Cardiac fibroblast (primary cell): ENCODE data around the gene BAG5.
A peak's percentile ranks its signal among the peaks of the same experiment; 100 is the strongest.
"Not testable (repeated sequence)": the region's sequence is repeated elsewhere in the genome, so short reads cannot be mapped to it uniquely, and the experiment has no call there.

ENCODE experiments used
- DNase-seq, 2 donors: peaks; one replicate each; pipeline versions ENCODE4 v3.0.0 to v3.0.0-alpha.2; 2010; ENCODE audit warnings: low read depth in 2 of 2
- H3K4me3 ChIP-seq, 2 donors: replicated peaks in 1 of 2; 1 replicate in 1 of 2; 2 replicates in 1 of 2; pipeline ENCODE4 v1.5.1; 2011; ENCODE audit warnings: low read depth in 2 of 2, low read length in 2 of 2, mild to moderate bottlenecking in 2 of 2, moderate library complexity in 1 of 2
- TF ChIP-seq, protein P1 (sequence below): IDR thresholded peaks from one replicate; pipeline ENCODE4 v1.5.1; 2011; ENCODE audit warnings: low read depth, mild to moderate bottlenecking, low read length, inconsistent platforms

Gene BAG5

GRCh38 chr14:103526247-103526913 is 36.1 kb downstream of the BAG5 start:
- TF ChIP-seq, protein P1, sequence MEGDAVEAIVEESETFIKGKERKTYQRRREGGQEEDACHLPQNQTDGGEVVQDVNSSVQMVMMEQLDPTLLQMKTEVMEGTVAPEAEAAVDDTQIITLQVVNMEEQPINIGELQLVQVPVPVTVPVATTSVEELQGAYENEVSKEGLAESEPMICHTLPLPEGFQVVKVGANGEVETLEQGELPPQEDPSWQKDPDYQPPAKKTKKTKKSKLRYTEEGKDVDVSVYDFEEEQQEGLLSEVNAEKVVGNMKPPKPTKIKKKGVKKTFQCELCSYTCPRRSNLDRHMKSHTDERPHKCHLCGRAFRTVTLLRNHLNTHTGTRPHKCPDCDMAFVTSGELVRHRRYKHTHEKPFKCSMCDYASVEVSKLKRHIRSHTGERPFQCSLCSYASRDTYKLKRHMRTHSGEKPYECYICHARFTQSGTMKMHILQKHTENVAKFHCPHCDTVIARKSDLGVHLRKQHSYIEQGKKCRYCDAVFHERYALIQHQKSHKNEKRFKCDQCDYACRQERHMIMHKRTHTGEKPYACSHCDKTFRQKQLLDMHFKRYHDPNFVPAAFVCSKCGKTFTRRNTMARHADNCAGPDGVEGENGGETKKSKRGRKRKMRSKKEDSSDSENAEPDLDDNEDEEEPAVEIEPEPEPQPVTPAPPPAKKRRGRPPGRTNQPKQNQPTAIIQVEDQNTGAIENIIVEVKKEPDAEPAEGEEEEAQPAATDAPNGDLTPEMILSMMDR, result no peak
- H3K4me3 ChIP-seq, result no peak overlapping the region
- DNase-seq, result no peak

- not testable (repeated sequence) for DNase-seq, H3K4me3 ChIP-seq
Measured at GRCh38 chr14:103525430-103526246, 36.8 kb downstream of the BAG5 start.

- H3K4me3 ChIP-seq, result no peak overlapping the region
- TF ChIP-seq, protein P1, result no peak
- no peak for DNase-seq
Measured at GRCh38 chr14:103524002-103524935, 38.2 kb downstream of the BAG5 start.

DNA sequence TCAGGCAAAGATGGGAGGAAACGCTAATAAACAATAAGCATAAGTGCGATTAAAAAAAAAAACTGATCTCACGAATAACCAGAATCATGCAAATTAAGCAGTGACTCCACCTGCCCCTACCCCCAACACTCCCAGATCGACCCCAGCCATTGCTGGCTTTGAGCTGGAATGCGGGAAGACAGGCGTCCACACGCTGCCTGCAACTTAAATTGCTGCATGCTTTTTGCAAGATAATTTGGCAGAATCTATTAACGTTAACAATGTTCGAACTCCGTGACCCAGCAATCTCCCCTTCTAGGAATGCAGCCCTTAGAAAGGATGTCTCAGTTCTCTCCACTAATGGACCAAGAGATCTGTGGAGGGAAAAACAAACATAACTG is 38.9 kb downstream of the BAG5 start:
- TF ChIP-seq, protein P1, result no peak
- DNase-seq, result no peak

DNA sequence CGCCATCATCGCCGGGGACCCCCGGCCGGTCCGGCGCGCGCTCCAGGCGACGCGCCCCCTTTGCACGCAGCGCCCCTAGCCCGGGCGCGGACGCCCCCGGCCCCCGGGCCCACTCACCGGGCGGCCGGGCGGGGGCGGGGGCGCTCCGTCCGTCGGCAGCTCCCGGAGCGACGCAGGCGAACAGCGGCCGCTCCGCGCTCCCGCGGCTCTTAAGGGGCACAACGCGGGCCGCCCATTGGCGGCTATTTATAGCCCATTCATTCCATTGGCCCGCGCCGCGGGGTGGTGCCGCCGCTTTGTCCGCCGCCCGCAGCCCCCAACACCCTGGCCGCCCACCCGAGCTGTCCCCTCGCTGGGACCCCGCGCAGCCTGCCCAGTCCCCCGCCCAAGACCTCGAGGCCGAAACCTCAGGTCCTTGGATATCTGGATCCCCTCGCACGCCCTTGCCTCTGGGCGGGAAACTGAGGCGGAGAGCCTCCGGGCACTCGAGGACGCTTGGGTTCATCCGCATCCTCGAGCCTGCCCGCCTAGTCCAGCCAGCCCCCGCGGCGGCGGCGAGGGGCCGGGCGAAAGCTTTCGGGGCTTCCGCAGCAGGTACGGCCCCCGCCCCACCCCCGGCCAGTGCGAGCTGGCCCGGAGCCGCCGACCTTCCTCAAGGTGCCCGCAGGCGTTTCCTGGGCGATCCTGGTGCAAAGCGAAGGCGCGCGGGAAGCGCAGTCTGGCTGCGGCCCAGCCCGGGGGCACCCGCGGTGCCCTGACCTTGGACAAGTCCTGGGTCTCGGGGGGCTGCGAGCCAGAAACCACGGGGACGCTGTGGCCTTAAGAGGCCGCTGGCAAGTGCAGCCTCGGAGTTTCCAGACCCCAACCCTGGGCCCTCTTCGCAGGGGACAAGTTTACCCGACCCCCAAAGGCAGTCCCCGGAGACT is 39.5 kb downstream of the BAG5 start, which contains the start of gene CKB:
Gene CKB (minus strand): TSS at position 182 of the 926 bp plus-strand sequence. CDS start 337 bp downstream, outside the sequence.
- H3K4me3 ChIP-seq, result peak within 1 kb of the TSS; percentile 41 to 47
- TF ChIP-seq, protein P1, result no peak
- DNase-seq, result peak; percentile 44 to 59

More for the DNA sequence above, 38.9 kb downstream of the BAG5 start:
- H3K4me3 ChIP-seq, result no peak overlapping the region

- peak overlapping the region; percentile 41 to 47 for H3K4me3 ChIP-seq
- TF ChIP-seq, protein P1, result no peak
- no peak for DNase-seq
Measured at GRCh38 chr14:103521951-103522563, 40.4 kb downstream of the BAG5 start.
